Liver (tissue), 9 donors: ENCODE measurements around the gene FUBP3. TPM values are rescaled to one million over a fixed set of nuclear protein-coding genes. Genes with fewer than 3 reads are reported as not detected.

ENCODE experiments used
- DNase-seq: peaks from one replicate; pipeline ENCODE4 v3.0.0-alpha.2; 2017; ENCODE audit warnings: low spot score
- H3K27ac ChIP-seq, 2 donors: one replicate each; pipeline ENCODE4 v1.7.0; 2013; ENCODE audit warnings: inconsistent platforms in 2 of 2, low read length in 2 of 2, control low read depth in 1 of 2, low read depth in 1 of 2, mild to moderate bottlenecking in 1 of 2
- H3K27me3 ChIP-seq, 4 donors: one replicate each; pipeline versions ENCODE4 v1.6.1 to v1.7.0; 2013; ENCODE audit warnings: low read length in 3 of 4, inconsistent platforms in 1 of 4, mild to moderate bottlenecking in 1 of 4, moderate library complexity in 1 of 4; ENCODE audit not compliant: control insufficient read depth in 4 of 4, insufficient read depth in 4 of 4
- H3K36me3 ChIP-seq, 4 donors: one replicate each; pipeline versions ENCODE4 v1.6.1 to v1.7.0; 2013; ENCODE audit warnings: low read length in 3 of 4, mild to moderate bottlenecking in 3 of 4, low read depth in 1 of 4, moderate library complexity in 1 of 4; ENCODE audit not compliant: control insufficient read depth in 4 of 4, insufficient read depth in 3 of 4
- H3K4me1 ChIP-seq, 4 donors: one replicate each; pipeline versions ENCODE4 v1.6.1 to v1.7.0; 2013; ENCODE audit warnings: low read length in 3 of 4, mild to moderate bottlenecking in 3 of 4, moderate library complexity in 1 of 4; ENCODE audit not compliant: control insufficient read depth in 4 of 4, insufficient read depth in 4 of 4
- H3K4me3 ChIP-seq, 3 donors: one replicate each; pipeline versions ENCODE4 v1.6.1 to v1.7.0; 2013; ENCODE audit warnings: low read length in 3 of 3, control low read depth in 1 of 3, low read depth in 1 of 3, mild to moderate bottlenecking in 1 of 3
- H3K9ac ChIP-seq, 2 donors: one replicate each; pipeline ENCODE4 v1.7.0; 2013; ENCODE audit warnings: low read length in 2 of 2, mild to moderate bottlenecking in 2 of 2, moderate library complexity in 2 of 2, control low read depth in 1 of 2, low read depth in 1 of 2
- H3K9me3 ChIP-seq, 4 donors: one replicate each; pipeline versions ENCODE4 v1.6.1 to v1.7.0; 2013; ENCODE audit warnings: low read length in 3 of 4; ENCODE audit not compliant: control insufficient read depth in 4 of 4
- EGR1 ChIP-seq, 2 donors: IDR thresholded peaks; 2 replicates each; pipeline ENCODE4 v1.6.1; 2016 to 2018; ENCODE audit warnings: antibody characterized with exemption in 2 of 2, low read depth in 2 of 2
- FOXA2 ChIP-seq: IDR thresholded peaks from 2 replicates; pipeline ENCODE4 v1.6.1; 2016; ENCODE audit warnings: antibody characterized with exemption
- GABPA ChIP-seq, 2 donors: IDR thresholded peaks in 1 of 2; conservative IDR thresholded peaks in 1 of 2; 2 replicates each; pipeline ENCODE4 v1.6.1; 2016; ENCODE audit warnings: antibody characterized with exemption in 2 of 2, mild to moderate bottlenecking in 1 of 2, moderate library complexity in 1 of 2
- HNF4A ChIP-seq, 2 donors: conservative IDR thresholded peaks; 2 replicates each; pipeline ENCODE4 v1.6.1; 2016; ENCODE audit warnings: antibody characterized with exemption in 2 of 2, mild to moderate bottlenecking in 2 of 2
- JUND ChIP-seq, 2 donors: IDR thresholded peaks; 2 replicates each; pipeline ENCODE4 v1.6.1; 2016; ENCODE audit warnings: antibody characterized with exemption in 2 of 2
- NR2F2 ChIP-seq: IDR thresholded peaks from 2 replicates; pipeline ENCODE4 v1.6.1; 2016; ENCODE audit warnings: antibody characterized with exemption
- RAD21 ChIP-seq, 2 donors: IDR thresholded peaks; 2 replicates each; pipeline ENCODE4 v1.6.1; 2016; ENCODE audit warnings: antibody characterized with exemption in 2 of 2, mild to moderate bottlenecking in 2 of 2
- RXRA ChIP-seq, 2 donors: IDR thresholded peaks; 2 replicates each; pipeline ENCODE4 v1.6.1; 2017 to 2018; ENCODE audit warnings: antibody characterized with exemption in 2 of 2, mild to moderate bottlenecking in 1 of 2
- SP1 ChIP-seq: IDR thresholded peaks from 2 replicates; pipeline ENCODE4 v1.6.1; 2018; ENCODE audit warnings: antibody characterized with exemption, mild to moderate bottlenecking
- TAF1 ChIP-seq: conservative IDR thresholded peaks from 2 replicates; pipeline ENCODE4 v1.6.1; 2016; ENCODE audit warnings: antibody characterized with exemption, mild to moderate bottlenecking
- YY1 ChIP-seq: IDR thresholded peaks from 2 replicates; pipeline ENCODE4 v1.6.1; 2016; ENCODE audit warnings: antibody characterized with exemption, mild to moderate bottlenecking
- WGBS: extraction: QIAGEN DNeasy Blood & Tissue Kit; methylation state at CpG from one replicate; pipeline ENCODE4 v1.1.7; 2013; 5-methylcytosine and 5-hydroxymethylcytosine counted together
- polyA plus RNA-seq, 2 donors: library from polyadenylated mRNA; stranded (reverse) in 1 of 2; unstranded in 1 of 2; fragments of 200-250 nt in 1 of 2; fragments of >200 nt in 1 of 2; fragmentation: Nextera tagmentation in 1 of 2; extraction: Ambion mirVana in 1 of 2; gene quantifications; one replicate each; pipeline versions ENCODE4 v1.2.1 to v1.2.3, GENCODE V29; 2013 to 2015
- total RNA-seq, 2 donors: library from RNA; depleted of rRNA; stranded (reverse); fragments of >200 nt; gene quantifications; one replicate each; pipeline ENCODE4 v1.2.3, GENCODE V29; 2014
- TF ChIP-seq, protein P1 (sequence below): IDR thresholded peaks from 2 replicates; pipeline ENCODE4 v1.6.1; 2016; ENCODE audit warnings: antibody characterized with exemption, mild to moderate bottlenecking
- TF ChIP-seq, protein P2 (sequence below): IDR thresholded peaks from 2 replicates; pipeline ENCODE4 v1.6.1; 2016; ENCODE audit warnings: antibody characterized with exemption
- TF ChIP-seq, protein P3 (sequence below): IDR thresholded peaks from 2 replicates; pipeline ENCODE4 v1.6.1; 2016; ENCODE audit warnings: antibody characterized with exemption
- TF ChIP-seq, protein P4 (sequence below): fragments of 150-350 bp; IDR thresholded peaks from 2 replicates; pipeline ENCODE4 v1.5.1; 2017; ENCODE audit warnings: improper control_type of control experiment, low read depth, low read length; ENCODE audit not compliant: missing input control
- TF ChIP-seq, protein P5 (sequence below): IDR thresholded peaks from 2 replicates; pipeline ENCODE4 v1.6.1; 2016; ENCODE audit warnings: antibody characterized with exemption
- donor health status: healthy.
- donor health status: healthy.
- donor health status: healthy.
- donor health status: healthy.
- donor health status: healthy.

Gene FUBP3
- total and polyA plus RNA-seq, 4 donors, result 16.1 to 39.0 (median 24.8) TPM

DNA sequence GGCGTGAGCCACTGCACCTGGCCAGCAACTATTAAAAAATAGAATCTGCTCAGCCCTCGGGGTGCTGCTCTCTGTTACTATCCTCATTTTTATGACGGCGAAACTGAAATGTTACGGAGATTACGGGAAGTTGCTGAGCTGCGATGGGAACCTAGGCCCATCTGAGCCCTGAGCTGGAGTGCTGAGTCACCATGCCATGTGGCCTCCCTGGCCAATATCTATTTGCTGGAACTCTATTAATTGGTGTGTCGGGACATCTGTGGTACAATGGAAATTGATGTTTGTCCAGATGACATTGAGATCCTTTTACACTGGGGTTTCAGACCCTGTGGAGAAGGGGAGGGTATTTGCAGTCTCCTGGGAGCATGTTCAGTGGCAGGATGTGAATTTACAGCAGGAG, 93.1 kb downstream of the FUBP3 start:
- TF ChIP-seq GABPA (IDR thresholded peaks at IDR 0.05 in 1 of 2, conservative IDR thresholded peaks at IDR 0.05 in 1 of 2) (no peak), TAF1 (no peak), EGR1 (IDR thresholded peaks at IDR 0.05; ENCODE audit: low read depth in 2 of 2) (no peak), SP1 (no peak), RAD21 (IDR thresholded peaks at IDR 0.05) (no peak), NR2F2 (no peak), FOXA2 (no peak), YY1 (no peak), RXRA (IDR thresholded peaks at IDR 0.05) (no peak), JUND (IDR thresholded peaks at IDR 0.05) (no peak), HNF4A (conservative IDR thresholded peaks at IDR 0.05) (no peak)
- TF ChIP-seq, protein P1, sequence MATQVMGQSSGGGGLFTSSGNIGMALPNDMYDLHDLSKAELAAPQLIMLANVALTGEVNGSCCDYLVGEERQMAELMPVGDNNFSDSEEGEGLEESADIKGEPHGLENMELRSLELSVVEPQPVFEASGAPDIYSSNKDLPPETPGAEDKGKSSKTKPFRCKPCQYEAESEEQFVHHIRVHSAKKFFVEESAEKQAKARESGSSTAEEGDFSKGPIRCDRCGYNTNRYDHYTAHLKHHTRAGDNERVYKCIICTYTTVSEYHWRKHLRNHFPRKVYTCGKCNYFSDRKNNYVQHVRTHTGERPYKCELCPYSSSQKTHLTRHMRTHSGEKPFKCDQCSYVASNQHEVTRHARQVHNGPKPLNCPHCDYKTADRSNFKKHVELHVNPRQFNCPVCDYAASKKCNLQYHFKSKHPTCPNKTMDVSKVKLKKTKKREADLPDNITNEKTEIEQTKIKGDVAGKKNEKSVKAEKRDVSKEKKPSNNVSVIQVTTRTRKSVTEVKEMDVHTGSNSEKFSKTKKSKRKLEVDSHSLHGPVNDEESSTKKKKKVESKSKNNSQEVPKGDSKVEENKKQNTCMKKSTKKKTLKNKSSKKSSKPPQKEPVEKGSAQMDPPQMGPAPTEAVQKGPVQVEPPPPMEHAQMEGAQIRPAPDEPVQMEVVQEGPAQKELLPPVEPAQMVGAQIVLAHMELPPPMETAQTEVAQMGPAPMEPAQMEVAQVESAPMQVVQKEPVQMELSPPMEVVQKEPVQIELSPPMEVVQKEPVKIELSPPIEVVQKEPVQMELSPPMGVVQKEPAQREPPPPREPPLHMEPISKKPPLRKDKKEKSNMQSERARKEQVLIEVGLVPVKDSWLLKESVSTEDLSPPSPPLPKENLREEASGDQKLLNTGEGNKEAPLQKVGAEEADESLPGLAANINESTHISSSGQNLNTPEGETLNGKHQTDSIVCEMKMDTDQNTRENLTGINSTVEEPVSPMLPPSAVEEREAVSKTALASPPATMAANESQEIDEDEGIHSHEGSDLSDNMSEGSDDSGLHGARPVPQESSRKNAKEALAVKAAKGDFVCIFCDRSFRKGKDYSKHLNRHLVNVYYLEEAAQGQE, result no peak
- TF ChIP-seq, protein P2, sequence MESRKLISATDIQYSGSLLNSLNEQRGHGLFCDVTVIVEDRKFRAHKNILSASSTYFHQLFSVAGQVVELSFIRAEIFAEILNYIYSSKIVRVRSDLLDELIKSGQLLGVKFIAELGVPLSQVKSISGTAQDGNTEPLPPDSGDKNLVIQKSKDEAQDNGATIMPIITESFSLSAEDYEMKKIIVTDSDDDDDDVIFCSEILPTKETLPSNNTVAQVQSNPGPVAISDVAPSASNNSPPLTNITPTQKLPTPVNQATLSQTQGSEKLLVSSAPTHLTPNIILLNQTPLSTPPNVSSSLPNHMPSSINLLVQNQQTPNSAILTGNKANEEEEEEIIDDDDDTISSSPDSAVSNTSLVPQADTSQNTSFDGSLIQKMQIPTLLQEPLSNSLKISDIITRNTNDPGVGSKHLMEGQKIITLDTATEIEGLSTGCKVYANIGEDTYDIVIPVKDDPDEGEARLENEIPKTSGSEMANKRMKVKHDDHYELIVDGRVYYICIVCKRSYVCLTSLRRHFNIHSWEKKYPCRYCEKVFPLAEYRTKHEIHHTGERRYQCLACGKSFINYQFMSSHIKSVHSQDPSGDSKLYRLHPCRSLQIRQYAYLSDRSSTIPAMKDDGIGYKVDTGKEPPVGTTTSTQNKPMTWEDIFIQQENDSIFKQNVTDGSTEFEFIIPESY, result no peak
- TF ChIP-seq, protein P3, sequence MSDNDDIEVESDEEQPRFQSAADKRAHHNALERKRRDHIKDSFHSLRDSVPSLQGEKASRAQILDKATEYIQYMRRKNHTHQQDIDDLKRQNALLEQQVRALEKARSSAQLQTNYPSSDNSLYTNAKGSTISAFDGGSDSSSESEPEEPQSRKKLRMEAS, result no peak
- TF ChIP-seq, protein P4, sequence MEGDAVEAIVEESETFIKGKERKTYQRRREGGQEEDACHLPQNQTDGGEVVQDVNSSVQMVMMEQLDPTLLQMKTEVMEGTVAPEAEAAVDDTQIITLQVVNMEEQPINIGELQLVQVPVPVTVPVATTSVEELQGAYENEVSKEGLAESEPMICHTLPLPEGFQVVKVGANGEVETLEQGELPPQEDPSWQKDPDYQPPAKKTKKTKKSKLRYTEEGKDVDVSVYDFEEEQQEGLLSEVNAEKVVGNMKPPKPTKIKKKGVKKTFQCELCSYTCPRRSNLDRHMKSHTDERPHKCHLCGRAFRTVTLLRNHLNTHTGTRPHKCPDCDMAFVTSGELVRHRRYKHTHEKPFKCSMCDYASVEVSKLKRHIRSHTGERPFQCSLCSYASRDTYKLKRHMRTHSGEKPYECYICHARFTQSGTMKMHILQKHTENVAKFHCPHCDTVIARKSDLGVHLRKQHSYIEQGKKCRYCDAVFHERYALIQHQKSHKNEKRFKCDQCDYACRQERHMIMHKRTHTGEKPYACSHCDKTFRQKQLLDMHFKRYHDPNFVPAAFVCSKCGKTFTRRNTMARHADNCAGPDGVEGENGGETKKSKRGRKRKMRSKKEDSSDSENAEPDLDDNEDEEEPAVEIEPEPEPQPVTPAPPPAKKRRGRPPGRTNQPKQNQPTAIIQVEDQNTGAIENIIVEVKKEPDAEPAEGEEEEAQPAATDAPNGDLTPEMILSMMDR, result no peak
- TF ChIP-seq, protein P5, sequence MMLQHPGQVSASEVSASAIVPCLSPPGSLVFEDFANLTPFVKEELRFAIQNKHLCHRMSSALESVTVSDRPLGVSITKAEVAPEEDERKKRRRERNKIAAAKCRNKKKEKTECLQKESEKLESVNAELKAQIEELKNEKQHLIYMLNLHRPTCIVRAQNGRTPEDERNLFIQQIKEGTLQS, result no peak
- no peak overlapping the region for H3K27ac ChIP-seq

More for the DNA sequence above, 93.1 kb downstream of the FUBP3 start:
- Histone ChIP-seq H3K4me3 (no peak overlapping the region), H3K9ac (no peak overlapping the region), H3K4me1 (no peaks in the 10 kb centered on the region), H3K27me3 (peaks cover 0 to 4% (median 4%) of the 10 kb centered on the region in 4 donors), H3K9me3 (no peaks in the 10 kb centered on the region), H3K36me3 (no peaks in the 10 kb centered on the region)
- 94% methylated on average over 8 of the region's 8 CpGs for WGBS
- DNase-seq, result no peak
